HG03103 (cell line): ENCODE data around the gene LHPP.

Source experiments
- ATAC-seq: cut with Tn5 transposase; IDR thresholded peaks from one replicate; pipeline ENCODE4 v1.9.1; 2021; ENCODE audit warnings: low read depth; ENCODE audit not compliant: unreplicated experiment

LHPP gene

DNA sequence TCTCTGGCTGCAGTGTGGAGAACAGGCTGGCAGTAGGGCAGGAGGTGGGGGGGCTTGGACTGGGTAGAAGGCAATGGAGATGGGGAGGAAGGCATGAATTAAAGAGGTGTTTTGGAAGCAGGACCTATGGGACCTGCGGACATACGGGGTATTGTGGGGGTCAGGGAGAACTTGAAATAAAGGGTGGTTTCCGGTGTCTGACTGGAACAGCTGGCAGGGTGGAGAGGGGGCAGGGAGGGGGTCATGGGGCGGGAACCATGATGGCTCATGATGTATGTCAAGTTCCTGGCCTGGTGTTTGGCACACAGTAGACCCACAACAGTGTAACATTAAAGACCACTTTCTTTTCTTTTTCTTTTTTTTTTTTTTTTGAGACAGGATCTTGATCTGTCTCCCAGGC lies 5.5 kb downstream of the LHPP start:
- ATAC-seq, result no peak

DNA sequence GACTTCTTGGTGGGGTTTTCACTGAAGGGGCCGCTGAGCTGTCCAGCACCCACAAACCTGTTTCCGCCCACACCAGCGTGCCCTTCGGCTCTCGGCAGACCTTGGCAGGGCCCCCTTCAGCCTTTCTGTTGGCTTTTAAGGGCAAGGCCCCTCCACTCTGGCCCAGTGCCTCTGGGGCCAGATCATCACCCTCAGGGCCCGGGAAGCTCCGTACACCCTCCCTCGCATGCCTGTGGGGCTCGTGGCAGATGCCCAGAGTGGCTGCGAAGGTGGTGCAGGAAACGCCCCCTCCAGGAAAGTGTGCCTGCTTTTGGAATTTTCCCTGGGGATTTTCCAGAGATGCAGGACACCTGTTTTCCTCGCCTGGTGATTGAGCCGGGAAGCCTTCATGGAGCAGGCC lies 7.0 kb downstream of the LHPP start:
- ATAC-seq, result no peak

- no peak for ATAC-seq
Observed at GRCh38 chr10:124469956-124470484, 8.4 kb downstream of the LHPP start.

DNA sequence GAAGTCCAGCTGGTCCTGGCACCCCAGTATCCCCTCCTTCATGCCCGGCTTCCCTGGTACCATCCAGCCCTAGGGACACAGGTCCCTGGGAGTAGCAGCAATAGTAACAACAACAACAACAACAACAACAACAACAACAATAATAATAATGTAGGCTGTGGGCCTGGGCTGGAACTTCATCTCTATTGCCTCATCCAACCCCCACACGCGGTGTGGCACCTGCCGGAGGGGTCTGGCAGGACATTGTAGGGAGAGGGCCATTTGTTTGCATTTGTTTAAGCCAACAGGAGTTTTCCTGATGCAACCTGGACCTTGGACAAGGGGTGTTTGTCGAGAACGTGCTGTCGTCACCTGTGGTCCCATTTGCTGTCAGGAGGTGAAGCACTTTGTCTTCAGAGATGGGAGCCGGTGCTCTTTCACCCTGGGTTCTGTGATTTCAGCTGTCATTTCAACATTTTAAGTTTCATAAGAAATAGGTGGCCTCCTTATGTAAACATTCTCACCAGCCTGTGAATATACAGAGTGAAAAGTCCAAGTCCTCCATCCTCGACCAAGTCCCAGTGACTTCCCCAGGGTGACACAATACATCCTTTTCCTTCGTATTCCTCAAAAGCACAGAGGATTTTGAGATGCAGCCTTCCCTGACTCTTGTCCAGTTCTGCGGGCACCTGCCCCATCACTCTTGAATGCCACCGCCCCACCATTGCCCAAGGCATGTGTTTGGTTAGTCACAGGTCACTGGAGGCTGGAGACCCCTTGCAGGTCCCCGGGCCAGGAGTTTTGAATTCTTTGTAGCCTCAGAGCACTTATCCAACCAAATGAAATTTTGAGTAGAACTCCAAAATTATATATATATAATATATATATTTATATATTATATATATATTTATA lies 9.2 kb downstream of the LHPP start:
- no peak for ATAC-seq

DNA sequence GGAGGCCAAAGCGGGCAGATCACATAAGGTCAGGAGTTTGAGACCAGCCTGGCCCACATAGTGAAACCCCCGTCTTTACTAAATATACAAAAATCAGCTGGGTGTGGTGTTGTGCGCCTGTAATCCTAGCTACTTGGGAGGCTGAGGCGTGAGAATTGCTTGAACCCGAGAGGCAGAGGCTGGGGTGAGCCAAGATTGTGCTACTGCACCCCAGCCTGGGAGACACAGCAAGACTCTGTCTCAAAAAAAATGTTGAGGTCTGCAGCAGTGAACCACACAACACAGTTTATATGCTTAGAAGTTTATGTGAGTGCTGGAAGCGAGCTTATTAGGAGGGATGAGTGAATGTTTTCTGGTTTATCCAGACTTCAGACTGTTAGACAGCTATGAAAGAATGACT lies 10.4 kb downstream of the LHPP start:
- no peak for ATAC-seq

DNA sequence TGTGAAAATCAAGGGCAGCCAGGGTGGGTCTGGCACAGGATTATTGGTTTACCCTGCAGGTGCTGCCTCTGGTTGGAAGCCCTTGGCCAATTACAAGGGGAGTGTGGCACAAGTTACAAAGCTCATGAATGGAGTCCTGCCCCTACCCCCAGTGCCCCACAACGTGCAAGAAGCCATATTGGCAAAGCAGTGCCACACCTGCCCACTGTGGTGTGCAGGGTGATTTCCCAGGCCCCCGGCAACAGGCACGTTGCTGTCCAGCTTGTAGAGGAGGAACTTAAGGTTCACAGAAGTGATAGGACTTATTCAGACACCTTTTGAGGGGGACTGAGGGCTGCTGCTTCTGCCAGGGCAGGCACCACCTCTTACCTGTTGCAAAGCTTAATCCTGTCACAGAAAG lies 11.4 kb downstream of the LHPP start:
- no peak for ATAC-seq

DNA sequence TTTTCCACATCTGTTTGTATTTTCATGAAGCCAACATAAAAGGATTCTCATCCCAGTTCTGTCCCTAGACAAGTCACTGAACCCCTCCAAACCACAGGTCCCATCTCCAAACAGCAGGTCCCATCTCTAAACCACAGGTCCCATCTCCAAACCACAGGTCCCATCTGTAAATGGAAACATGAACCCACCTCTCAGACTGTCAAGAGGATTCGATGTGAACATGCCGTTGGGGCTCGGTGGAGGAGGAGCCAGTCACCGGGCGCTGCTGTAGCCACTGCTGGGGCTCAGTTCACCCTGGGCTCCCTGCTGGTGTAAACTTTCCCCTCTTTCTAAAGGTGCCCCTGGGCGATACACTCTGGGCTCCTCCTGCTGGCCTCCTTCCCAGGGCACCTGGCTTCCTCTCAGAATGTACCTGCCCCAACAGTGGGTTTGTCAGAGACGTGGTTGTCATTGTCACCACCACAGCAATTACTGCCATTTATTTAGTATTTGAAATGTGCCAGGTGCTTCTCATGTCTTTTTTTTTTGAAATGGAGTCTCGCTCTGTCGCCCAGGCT lies 13.0 kb downstream of the LHPP start:
- no peak for ATAC-seq

- ATAC-seq, result no peak
Observed at GRCh38 chr10:124476043-124476725, 14.6 kb downstream of the LHPP start.

GRCh38 chr10:124477614-124478363 lies 16.2 kb downstream of the LHPP start:
- ATAC-seq, result no peak

DNA sequence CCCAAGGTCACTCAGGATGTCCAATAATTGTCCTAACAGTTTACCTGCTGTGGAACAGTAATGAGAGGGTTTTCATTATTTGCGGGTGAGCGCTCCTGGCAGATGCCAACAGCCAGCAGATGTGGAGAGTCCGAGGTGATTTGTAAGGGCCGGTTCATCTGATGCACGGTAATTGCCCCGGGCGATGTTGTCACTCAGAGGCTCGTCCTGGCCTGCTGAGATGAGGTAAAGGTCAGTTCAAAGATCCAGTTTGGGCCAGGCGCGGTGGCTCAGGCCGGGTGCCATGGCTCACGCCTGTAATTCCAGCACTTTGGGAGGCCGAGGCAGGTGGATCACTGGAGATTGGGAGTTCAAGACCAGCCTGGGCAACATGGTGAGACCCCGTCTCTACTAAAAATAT lies 16.9 kb downstream of the LHPP start:
- ATAC-seq, result no peak

GRCh38 chr10:124480860-124481259 lies 19.2 kb downstream of the LHPP start:
- ATAC-seq, result no peak

GRCh38 chr10:124481717-124482116 lies 20.1 kb downstream of the LHPP start:
- ATAC-seq, result no peak

GRCh38 chr10:124482236-124482800 lies 20.7 kb downstream of the LHPP start:
- no peak for ATAC-seq

- no peak for ATAC-seq
Observed at GRCh38 chr10:124482876-124483275, 21.3 kb downstream of the LHPP start.

DNA sequence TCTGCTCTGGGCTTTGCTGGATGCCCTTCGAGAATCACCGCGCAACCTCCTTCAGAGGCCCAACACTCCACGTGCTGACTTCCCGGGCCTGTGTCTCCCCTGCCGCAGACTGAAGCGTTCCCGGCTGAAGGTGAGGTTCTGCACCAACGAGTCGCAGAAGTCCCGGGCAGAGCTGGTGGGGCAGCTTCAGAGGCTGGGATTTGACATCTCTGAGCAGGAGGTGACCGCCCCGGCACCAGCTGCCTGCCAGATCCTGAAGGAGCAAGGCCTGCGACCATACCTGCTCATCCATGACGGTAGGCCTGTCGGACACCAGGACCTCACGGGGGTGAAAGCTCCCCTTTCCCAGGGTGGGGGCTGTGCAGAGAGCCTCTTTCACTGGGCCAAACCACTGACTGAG lies 22.4 kb downstream of the LHPP start:
- no peak for ATAC-seq

DNA sequence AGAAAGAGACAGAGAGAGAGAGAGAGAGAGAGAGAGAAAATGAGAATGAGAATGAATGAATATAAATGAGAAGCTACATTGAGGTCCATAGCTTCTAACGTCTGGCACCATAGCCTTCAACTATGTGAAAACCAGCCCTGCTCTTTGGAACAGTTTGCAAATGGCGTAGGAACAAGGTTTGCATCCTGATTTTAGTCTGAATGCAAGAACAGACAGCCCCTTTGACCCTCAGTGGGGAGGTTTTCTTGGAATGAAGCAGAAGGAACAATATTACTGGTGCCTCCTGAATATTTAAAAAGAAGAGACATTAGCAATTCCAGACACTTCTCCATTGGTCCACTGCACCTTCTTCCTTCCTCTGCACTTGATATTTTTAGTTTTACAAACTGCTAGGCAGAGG lies 23.0 kb downstream of the LHPP start:
- ATAC-seq, result no peak

- no peak for ATAC-seq
Observed at GRCh38 chr10:124486635-124487034, 25.0 kb downstream of the LHPP start.

GRCh38 chr10:124491105-124491504 lies 29.5 kb downstream of the LHPP start:
- no peak for ATAC-seq

DNA sequence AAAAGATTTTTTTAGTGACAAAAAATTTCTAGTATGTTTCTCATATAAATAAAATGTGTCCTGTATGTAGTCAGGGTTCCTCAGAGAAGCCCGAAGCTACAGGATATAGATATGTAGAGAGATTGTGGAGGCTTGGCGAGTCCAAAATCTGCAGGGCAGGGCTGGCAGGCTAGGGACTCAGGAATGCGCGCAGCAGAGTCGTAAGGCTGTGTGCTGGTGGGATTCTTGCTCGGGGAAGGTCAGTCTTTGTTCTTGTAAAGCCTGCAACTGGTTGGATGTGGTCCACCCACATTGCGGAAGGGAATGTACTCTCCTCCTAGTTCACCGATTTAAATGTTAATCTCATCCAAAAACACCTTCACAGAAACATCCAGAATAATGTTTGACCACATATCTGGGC lies 30.6 kb downstream of the LHPP start:
- no peak for ATAC-seq

- no peak for ATAC-seq
Observed at GRCh38 chr10:124493214-124493882, 31.7 kb downstream of the LHPP start.
